GM12891 (cell line): ENCODE data around the gene TAAR8.

Source experiments
- PAX5 ChIP-seq: IDR thresholded peaks from 2 replicates; pipeline ENCODE4 v1.6.1; 2011; ENCODE audit warnings: low read length, moderate library complexity, mild to moderate bottlenecking; ENCODE audit not compliant: insufficient read depth, severe bottlenecking
- POLR2A ChIP-seq: IDR thresholded peaks from 2 replicates; pipeline ENCODE4 v1.6.1; 2011; ENCODE audit warnings: low read depth, low read length, control low read depth
- POLR2AphosphoS5 ChIP-seq: IDR thresholded peaks from 2 replicates; pipeline ENCODE4 v1.6.1; 2011; ENCODE audit warnings: low read depth, low read length, control low read depth
- SPI1 ChIP-seq: IDR thresholded peaks from 2 replicates; pipeline ENCODE4 v1.6.1; 2011; ENCODE audit warnings: low read depth, low read length, control low read depth
- TAF1 ChIP-seq: IDR thresholded peaks from 2 replicates; pipeline ENCODE4 v1.6.1; 2011; ENCODE audit warnings: low read depth, low read length, control low read depth

GRCh38 chr6:132512342-132512637, 40.2 kb upstream of the TAAR8 start:
- TF ChIP-seq SPI1: peak; percentile 96
- no peak for TF ChIP-seq POLR2A
- no peak for TF ChIP-seq POLR2AphosphoS5
- no peak for TF ChIP-seq TAF1
- no peak for TF ChIP-seq PAX5
